ENCODE measurements around the gene SORCS2. TPM values are rescaled to one million over a fixed set of nuclear protein-coding genes. Genes with fewer than 3 reads are reported as not detected.

SORCS2 gene
- total RNA-seq, 1 experiment from 2014 or later: 0.15 TPM

GRCh38 chr4:7763788-7764187 is 571.5 kb downstream of the SORCS2 start:
- Histone ChIP-seq H3K4me1 (ENCODE audit: control insufficient read depth, insufficient read depth, low read length) (peaks cover 89% of the 10 kb centered on the region), H3K4me3 (ENCODE audit: low read depth in 2 of 2, low read length in 2 of 2) (no peak overlapping the region), H3K9me3 (ENCODE audit: control insufficient read depth, insufficient read depth, low read depth, low read length) (no peaks in the 10 kb centered on the region), H3K36me3 (ENCODE audit: control insufficient read depth, insufficient read depth, low read length) (peaks cover 3% of the 10 kb centered on the region), H3K27ac (ENCODE audit: low read length) (peak overlapping the region; percentile 94), H3K27me3 (ENCODE audit: control insufficient read depth, insufficient read depth, low read length) (no peaks in the 10 kb centered on the region)
- in situ Hi-C loops (cut with HindIII; ENCODE audit: low pct_unique_long_range_greater_than_20kb, low sequenced_read_pairs): no loop called here
- ChIA-PET POLR2A (no interaction called here), CTCF (no interaction called here)
- ATAC-seq (no peak), DNase-seq (ENCODE audit: low read depth, low spot score) (no peak)
- TF ChIP-seq CTCF (IDR thresholded peaks at IDR 0.05) (no peak), SIN3A (IDR thresholded peaks at IDR 0.05; ENCODE audit: borderline replicate concordance, insufficient read depth, low read depth, low read length) (no peak), TCF7L2 (IDR thresholded peaks at IDR 0.05; ENCODE audit: low read depth, low read length) (no peak), POLR2AphosphoS5 (IDR thresholded peaks at IDR 0.05; ENCODE audit: low read depth, low read length) (no peak; the same call in 1 of the 2 replicates), REST (IDR thresholded peaks at IDR 0.05; ENCODE audit: insufficient read depth in 1 of 2, low read depth in 2 of 2, low read length in 1 of 2) (no peak)
- no TSS peak for BruUV-seq (replicated peaks)
- intact Hi-C loops (cut with micrococcal nuclease; ENCODE audit: unreplicated experiment): no loop called here

- H3K27ac ChIP-seq (ENCODE audit: low read length): no peak overlapping the region; the same call in 1 of the 2 replicates
- H3K9me3 ChIP-seq (ENCODE audit: control insufficient read depth, insufficient read depth, low read depth, low read length): no peaks in the 10 kb centered on the region
- in situ Hi-C loops (cut with HindIII; ENCODE audit: low pct_unique_long_range_greater_than_20kb, low sequenced_read_pairs): no loop called here
- DNase-seq (ENCODE audit: low read depth, low spot score) (no peak), ATAC-seq (no peak)
- CTCF ChIA-PET: interaction anchor here (0.6 kb wide), 1 partner anchor 187 kb away, joined by 3 read pairs; no protein-coding TSS in a partner anchor
- peaks cover 90% of the 10 kb centered on the region for H3K4me1 ChIP-seq (ENCODE audit: control insufficient read depth, insufficient read depth, low read length)
- no peak overlapping the region for H3K4me3 ChIP-seq (ENCODE audit: low read depth in 2 of 2, low read length in 2 of 2)
- H3K27me3 ChIP-seq (ENCODE audit: control insufficient read depth, insufficient read depth, low read length): no peaks in the 10 kb centered on the region
- no TSS peak for BruUV-seq (replicated peaks)
- POLR2A ChIA-PET: no interaction called here
- TF ChIP-seq SIN3A (IDR thresholded peaks at IDR 0.05; ENCODE audit: borderline replicate concordance, insufficient read depth, low read depth, low read length) (no peak), CTCF (IDR thresholded peaks at IDR 0.05) (no peak), TCF7L2 (IDR thresholded peaks at IDR 0.05; ENCODE audit: low read depth, low read length) (no peak)
- intact Hi-C loops (cut with micrococcal nuclease; ENCODE audit: unreplicated experiment): no loop called here
- H3K36me3 ChIP-seq (ENCODE audit: control insufficient read depth, insufficient read depth, low read length): peaks cover 4% of the 10 kb centered on the region
These were observed 572.1 kb downstream of the SORCS2 start for GRCh38 chr4:7764466-7764865.

Measured in Panc1 (cell line).